Glomerular endothelial cell (primary cell): ENCODE results near the gene IGSF9B. TPM values are rescaled to one million over a fixed set of nuclear protein-coding genes. Genes with fewer than 3 reads are reported as not detected.
"Not testable (repeated sequence)": the region's sequence is repeated elsewhere in the genome, so short reads cannot be mapped to it uniquely, and the experiment has no call there.

Experiments used
- DNase-seq: peaks from one replicate; pipeline ENCODE4 v3.0.0-alpha.2; 2011; ENCODE audit warnings: low read depth, low spot score; ENCODE audit errors: extremely low read depth
- total RNA-seq: library from RNA; depleted of rRNA; stranded (reverse); fragments of >200 nt; gene quantifications from 2 replicates; pipeline ENCODE4 v1.2.3, GENCODE V29; 2015

Gene IGSF9B, protein sequence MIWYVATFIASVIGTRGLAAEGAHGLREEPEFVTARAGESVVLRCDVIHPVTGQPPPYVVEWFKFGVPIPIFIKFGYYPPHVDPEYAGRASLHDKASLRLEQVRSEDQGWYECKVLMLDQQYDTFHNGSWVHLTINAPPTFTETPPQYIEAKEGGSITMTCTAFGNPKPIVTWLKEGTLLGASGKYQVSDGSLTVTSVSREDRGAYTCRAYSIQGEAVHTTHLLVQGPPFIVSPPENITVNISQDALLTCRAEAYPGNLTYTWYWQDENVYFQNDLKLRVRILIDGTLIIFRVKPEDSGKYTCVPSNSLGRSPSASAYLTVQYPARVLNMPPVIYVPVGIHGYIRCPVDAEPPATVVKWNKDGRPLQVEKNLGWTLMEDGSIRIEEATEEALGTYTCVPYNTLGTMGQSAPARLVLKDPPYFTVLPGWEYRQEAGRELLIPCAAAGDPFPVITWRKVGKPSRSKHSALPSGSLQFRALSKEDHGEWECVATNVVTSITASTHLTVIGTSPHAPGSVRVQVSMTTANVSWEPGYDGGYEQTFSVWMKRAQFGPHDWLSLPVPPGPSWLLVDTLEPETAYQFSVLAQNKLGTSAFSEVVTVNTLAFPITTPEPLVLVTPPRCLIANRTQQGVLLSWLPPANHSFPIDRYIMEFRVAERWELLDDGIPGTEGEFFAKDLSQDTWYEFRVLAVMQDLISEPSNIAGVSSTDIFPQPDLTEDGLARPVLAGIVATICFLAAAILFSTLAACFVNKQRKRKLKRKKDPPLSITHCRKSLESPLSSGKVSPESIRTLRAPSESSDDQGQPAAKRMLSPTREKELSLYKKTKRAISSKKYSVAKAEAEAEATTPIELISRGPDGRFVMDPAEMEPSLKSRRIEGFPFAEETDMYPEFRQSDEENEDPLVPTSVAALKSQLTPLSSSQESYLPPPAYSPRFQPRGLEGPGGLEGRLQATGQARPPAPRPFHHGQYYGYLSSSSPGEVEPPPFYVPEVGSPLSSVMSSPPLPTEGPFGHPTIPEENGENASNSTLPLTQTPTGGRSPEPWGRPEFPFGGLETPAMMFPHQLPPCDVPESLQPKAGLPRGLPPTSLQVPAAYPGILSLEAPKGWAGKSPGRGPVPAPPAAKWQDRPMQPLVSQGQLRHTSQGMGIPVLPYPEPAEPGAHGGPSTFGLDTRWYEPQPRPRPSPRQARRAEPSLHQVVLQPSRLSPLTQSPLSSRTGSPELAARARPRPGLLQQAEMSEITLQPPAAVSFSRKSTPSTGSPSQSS (N-terminal part only)
- total RNA-seq, result 0.68 TPM in 1 of 2 replicates, not detected in the other

- no peak for DNase-seq
Observed at GRCh38 chr11:133956650-133957633, at the start of gene IGSF9B. IGSF9B (minus strand) TSS chr11:133956968; CDS start chr11:133956754, 214 bp downstream.

GRCh38 chr11:134004496-134005172 lies 47.9 kb upstream of the IGSF9B start:
- DNase-seq, result no peak

DNA sequence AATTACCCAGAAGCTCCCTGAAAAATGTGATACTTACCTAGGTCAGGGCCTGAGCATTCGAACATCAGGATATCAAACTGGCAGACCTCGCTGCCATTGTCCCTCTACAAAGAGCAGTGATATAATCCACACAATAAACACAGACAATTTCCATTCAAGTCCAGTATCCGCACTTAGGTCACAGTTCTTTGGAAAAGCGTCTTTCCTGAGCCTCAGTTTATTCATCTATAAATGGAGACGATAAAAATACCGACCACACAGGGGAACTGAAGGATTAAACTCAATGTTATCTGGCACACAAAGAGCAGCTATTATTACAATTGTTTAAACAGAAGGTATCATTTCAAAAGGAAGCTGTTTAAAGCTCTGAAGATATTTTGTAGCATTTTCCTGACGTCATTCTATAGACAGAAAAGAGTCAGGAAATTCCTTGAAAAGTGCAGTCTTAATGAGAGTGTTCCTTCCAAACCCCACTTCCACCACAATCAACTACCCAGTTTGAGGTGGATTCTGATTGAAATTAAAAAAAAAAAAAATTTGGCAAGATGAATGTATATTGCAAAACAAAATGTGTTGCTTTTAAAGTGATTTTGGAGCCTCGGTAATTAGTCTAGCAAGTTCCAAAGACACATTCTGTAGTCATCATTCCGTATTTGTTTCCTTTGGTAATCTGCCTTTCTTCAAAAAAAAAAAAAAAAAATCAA lies 47.2 kb upstream of the IGSF9B start:
- no peak for DNase-seq

- not testable (repeated sequence) for DNase-seq
Observed at GRCh38 chr11:134002819-134003218, 46.1 kb upstream of the IGSF9B start.

GRCh38 chr11:134002338-134002737 lies 45.6 kb upstream of the IGSF9B start:
- DNase-seq, result not testable (repeated sequence)

DNA sequence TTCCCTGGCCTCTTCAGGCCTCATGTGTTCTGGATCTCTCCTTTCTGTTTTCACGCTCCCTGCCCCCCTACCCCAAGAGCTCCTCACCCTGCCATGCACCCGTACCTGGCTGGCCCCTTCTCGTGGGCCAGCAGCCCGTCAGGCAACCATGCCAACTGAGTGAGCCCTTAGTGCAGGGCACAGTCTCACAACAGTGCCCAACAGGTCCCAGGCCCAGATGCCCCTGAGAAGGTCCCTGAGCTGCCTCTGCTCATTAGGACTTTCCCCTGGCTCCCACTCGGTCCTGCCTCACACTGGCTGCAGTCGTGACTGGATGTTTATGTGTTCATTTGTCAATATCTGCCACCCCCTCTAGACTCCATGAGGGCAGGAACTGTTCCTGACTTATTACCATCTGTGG lies 44.8 kb upstream of the IGSF9B start:
- DNase-seq, result no peak

DNA sequence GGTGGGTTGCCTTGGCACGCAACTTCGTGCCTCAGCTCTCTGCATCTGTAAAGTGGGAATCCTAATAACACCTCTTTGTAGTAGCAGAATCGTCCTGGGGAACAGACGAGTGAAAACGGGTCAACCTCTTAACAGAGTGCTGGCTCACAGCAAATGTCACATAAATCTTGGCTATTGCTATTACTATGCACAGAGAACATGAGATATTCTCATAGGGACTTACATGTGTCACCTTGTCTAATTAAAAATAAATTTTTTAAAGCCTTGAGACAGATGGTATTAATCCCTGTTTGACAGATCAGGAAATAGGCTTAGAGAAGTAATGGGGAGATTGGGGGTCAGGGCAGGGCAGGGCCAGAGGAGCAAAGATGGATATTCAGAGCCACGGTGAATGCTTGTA lies 44.3 kb upstream of the IGSF9B start:
- no peak for DNase-seq

DNA sequence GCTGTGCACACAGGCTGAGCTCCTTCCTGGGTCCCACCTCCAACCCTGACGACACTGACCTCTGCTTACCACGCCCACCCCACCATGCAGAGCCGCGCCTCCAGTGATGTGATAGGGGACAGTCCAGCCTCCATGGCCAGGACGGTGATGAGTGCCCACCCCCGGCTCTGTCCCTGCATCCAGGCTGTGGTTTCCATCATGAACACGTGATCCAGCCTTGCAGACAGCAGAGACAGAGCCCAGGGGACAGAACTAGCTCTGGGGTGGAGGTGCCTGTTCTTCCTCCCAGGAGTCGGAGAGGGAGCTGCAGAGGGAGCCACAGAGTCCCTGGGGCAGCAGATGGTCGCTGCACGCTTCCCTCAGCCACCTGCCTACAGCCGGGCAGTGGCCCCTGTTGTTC lies 42.6 kb upstream of the IGSF9B start:
- DNase-seq, result no peak

DNA sequence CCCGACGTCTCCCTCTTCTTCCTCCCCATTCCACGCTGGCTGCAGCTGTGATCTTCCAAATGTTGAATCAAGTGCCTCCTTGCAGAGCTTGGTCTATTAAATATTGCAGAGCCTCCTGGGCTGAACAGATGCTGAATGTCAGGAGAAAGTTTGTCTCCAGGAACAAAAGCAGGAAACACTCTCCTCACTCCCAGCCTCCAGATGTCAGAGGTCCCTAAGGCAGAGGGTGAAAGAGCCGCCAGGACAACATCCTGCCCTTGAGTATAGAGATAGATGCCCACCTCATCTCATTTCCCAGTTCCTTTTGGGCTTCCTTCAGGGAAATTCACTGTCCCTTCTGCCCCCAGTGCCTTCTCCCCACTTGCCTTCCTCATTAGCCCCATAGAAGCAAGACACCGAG lies 40.8 kb upstream of the IGSF9B start:
- DNase-seq, result no peak

DNA sequence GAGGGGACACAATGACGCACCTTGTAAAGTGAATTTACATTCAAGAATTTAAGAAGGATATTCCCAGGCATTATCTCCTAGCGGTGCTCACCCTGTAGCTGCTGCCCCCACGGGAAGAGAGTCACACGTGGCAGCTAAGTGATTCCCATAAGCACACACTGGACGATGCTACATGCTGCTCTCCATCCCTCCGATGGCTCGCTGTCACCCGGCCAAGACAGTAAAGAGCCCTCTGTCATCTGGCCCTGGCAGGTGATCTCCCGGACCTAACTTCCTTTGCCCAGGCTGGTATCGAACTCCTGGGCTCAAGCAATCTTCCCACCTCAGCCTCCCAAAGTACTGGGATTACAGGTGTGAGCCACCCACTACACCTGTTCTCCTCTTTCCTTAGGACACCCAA lies 39.9 kb upstream of the IGSF9B start:
- DNase-seq, result no peak

DNA sequence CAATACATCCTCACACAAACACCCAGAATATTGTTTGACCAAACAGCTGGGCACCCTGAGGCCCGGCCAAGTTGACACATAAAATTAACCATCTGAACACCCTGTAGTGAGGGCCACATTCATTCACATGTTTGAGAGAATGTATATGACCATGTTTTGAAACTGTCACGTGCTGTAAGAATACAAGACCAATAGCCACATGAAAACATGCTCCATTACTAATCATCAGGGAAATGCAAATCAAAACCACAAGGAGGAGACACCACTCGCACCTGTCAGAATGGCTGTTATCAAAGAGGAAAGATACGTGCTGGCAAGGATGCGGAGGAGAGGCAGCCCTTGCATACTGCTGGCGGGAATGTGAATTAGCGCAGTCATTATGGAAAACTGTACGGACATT lies 38.3 kb upstream of the IGSF9B start:
- DNase-seq, result no peak

DNA sequence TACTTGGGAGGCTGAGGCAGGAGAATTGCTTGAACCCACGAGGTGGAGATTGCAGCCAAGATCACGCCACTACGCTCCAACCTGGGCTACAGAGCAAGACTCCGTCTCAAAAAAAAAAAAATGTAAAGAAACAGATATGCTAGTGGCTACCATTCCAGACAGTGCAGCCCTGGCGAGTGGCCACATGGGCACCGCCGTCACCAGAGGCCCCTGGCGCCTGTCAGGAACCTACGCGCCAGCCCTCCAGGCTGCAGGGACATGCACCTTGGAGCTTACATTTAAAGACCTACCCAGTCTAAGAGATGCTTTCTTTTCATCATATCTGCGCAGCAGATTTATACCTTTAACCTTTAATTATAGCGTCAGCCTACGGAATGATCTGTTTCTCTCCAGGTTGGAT lies 37.2 kb upstream of the IGSF9B start:
- DNase-seq, result no peak

DNA sequence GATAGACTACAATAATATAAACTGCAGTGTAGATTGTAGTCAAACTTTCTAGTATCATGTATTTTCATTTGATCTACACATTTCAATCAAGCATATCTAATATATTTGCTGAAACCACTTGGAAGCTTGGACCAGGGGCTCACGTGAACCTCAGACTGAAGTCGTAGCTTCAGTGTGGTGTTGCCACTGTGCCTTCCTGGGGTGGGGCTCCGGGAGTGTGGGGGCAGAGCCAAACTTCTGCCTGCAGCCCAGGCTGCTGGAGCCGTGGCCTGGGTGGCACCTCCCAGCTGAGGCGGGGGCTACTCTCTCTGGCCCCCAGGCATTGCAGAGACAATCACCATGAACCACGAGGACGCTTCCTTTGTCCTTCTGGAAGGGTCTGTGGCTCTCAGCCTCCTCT lies 36.3 kb upstream of the IGSF9B start:
- DNase-seq, result no peak

GRCh38 chr11:133992121-133992520 lies 35.4 kb upstream of the IGSF9B start:
- no peak for DNase-seq

DNA sequence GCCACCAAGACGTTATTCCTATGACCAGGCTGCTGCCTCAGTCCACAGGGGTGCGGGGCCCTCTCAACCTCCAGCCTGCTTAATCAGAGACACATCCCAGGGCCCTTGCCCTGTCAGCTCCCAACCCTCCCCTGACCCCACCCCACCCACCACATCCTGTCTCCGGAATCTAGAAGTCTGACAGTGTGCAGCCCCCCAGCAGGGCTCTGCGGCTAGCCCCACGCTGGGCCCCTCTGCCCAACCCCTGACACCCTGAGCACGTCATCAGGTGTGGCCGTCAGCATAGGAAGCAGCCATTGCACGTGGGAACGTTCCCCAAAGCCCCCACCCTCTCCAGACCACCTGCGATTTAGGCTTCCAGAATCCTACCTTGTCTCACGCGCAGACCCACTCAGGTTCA lies 34.3 kb upstream of the IGSF9B start:
- DNase-seq, result no peak

DNA sequence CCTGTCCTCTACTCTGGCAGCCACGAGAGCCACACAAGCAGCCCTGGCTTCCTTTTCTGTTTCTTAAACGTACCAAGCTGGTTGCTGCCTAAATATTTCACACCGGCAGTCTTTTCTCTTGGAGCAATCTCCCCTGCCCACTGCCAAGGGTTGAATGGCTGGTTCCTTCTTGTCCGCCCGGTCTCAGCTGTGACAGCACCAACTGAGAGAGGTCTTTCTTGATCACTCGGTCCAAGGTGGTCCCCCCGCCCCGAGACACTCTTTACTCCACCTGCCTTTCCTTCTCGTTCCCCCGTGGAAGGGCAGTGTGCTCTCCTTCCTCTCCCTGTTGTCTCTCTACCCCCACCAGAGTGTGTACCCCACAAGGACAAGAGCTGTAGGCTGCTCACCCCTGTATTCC lies 33.7 kb upstream of the IGSF9B start:
- DNase-seq, result no peak

- no peak for DNase-seq
Observed at GRCh38 chr11:133988686-133989410, 32.1 kb upstream of the IGSF9B start.

DNA sequence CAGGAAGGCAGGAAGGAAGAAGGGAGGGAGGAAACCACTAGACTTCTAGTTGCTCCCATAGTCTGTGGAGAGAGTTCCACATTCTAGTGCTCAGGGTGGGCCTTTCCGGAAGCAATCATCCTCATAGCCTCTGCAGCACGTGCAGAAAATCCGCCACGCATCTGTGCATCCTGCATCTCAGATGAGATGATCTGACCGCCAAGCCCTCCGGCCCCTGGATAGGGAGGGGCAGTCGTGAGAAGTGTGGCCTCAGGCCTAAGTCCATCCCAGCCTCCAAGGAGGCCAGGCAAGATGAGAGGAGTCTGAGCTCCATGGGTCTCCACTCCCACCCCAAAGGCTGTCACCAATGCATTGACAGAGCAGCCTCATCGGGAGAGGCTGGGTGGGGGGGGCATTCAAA lies 30.4 kb upstream of the IGSF9B start:
- DNase-seq, result no peak
